HG02623 (cell line): ENCODE data around the gene EPN3.

Experiments used
- ATAC-seq: cut with Tn5 transposase; IDR thresholded peaks from one replicate; pipeline ENCODE4 v1.9.1; 2021; ENCODE audit warnings: moderate library complexity; ENCODE audit not compliant: unreplicated experiment

The EPN3 gene

DNA sequence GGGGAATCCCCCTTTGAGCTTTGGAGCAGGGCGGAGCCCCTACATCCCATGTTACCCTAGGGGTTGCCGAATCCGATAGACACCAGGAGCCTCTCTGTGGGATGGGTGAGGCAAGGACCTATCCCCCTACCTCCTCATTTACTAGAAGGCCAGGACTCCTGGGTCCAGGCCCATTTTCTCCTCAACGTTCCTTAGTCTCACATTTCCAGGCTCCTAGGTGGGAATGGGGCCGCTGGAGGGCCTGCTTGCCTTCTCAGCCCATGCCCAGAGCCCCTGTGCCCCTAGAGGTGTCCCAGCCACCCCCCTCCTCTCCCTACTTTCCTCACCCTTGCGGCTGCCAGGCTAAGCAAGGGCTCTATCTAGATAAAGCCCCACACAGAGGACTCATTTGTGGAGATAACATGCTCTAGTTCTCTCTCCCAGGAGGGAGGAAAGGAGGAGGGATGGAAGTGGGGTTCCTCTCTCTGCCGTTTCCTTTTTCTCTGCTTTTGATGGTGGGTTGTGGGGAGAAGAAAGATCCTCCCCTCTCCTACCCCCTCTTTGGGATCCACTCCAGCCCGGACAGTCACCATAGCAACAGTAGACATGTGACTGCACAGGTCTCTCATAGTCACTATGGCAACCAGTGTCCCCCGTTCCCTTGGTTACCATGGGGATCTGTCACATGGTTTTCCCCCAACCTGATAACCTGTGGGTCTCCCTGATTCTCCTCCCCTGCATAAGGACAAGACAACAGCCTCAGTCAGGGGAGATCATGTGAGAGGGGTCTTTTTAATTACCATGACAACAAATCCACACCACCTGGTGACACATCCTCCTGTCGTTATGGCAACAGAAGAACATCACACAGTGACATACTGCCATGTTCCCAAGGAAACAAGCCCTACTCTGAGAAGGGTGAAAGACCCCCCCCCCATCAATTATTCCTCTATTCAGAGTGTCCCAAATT is 33.1 kb downstream of the EPN3 start:
- no peak for ATAC-seq

DNA sequence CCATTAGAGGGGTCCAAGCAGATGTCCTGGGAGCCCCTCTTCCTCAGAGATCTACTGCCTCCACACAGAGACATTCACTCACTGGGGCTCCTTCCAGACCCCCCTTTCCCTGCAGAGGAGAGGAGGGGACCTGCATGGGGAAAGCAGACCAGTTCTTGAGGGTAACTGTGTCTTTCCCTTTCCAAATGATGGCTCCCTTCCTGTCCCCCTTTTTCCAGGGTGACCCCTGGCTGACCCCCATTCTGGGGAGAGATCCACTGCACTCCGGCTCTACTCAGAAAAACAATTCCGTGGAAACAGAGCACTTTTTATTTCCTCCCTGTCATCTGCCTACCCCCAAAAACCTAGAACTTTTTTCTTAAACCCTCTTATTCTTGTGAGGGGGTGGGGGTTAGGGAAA is 34.4 kb downstream of the EPN3 start:
- ATAC-seq: no peak

GRCh38 chr17:50568659-50569058 is 36.1 kb downstream of the EPN3 start:
- no peak for ATAC-seq

GRCh38 chr17:50569592-50569991 is 37.1 kb downstream of the EPN3 start:
- no peak for ATAC-seq

DNA sequence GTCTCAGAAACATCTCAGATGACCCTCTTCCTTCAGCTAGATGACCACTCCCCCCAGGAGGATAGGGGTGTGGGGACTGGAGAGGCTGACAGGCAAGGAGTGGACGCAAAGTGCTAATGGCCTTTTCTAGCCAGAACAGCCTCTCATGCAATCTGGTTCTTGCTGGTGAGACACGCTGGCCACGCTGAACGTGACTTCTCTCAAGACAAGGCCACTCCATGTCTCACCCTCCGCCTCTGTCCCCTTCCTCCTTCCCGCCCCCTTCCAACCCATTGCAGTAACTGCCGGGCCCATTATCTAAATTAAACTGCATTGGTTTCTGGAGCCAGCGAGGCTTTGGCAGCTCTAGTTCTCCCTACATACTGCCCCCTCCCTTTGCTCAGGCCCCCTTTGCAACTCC is 37.5 kb downstream of the EPN3 start:
- ATAC-seq: no peak

GRCh38 chr17:50570528-50570927 is 38.0 kb downstream of the EPN3 start:
- no peak for ATAC-seq

DNA sequence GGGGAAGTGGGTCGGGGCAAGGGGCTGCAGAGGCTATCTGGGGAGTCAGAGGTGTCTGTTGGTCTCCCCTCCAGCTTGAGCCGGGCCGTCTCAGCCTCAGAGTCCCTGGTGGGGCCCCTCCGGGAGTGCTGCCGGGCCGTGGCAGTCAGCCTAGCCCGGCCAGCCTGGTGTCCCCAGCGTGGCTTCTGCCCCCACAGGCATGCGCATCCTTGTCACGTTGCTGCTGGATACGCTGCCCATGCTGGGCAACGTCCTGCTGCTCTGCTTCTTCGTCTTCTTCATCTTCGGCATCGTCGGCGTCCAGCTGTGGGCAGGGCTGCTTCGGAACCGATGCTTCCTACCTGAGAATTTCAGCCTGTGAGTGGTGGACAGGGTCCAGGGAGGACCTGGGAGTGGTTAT is 39.1 kb downstream of the EPN3 start:
- ATAC-seq: no peak

DNA sequence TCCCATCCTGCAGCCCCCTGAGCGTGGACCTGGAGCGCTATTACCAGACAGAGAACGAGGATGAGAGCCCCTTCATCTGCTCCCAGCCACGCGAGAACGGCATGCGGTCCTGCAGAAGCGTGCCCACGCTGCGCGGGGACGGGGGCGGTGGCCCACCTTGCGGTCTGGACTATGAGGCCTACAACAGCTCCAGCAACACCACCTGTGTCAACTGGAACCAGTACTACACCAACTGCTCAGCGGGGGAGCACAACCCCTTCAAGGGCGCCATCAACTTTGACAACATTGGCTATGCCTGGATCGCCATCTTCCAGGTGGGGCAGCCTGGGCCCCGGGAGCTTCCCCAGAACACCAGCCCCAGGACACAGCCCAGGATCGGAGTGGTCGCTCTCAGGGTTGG is 40.0 kb downstream of the EPN3 start:
- no peak for ATAC-seq

- ATAC-seq: no peak
Measured at GRCh38 chr17:50573866-50574611, 41.5 kb downstream of the EPN3 start.

DNA sequence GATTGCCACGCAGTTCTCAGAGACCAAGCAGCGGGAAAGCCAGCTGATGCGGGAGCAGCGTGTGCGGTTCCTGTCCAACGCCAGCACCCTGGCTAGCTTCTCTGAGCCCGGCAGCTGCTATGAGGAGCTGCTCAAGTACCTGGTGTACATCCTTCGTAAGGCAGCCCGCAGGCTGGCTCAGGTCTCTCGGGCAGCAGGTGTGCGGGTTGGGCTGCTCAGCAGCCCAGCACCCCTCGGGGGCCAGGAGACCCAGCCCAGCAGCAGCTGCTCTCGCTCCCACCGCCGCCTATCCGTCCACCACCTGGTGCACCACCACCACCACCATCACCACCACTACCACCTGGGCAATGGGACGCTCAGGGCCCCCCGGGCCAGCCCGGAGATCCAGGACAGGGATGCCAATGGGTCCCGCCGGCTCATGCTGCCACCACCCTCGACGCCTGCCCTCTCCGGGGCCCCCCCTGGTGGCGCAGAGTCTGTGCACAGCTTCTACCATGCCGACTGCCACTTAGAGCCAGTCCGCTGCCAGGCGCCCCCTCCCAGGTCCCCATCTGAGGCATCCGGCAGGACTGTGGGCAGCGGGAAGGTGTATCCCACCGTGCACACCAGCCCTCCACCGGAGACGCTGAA is 43.2 kb downstream of the EPN3 start:
- ATAC-seq: no peak

DNA sequence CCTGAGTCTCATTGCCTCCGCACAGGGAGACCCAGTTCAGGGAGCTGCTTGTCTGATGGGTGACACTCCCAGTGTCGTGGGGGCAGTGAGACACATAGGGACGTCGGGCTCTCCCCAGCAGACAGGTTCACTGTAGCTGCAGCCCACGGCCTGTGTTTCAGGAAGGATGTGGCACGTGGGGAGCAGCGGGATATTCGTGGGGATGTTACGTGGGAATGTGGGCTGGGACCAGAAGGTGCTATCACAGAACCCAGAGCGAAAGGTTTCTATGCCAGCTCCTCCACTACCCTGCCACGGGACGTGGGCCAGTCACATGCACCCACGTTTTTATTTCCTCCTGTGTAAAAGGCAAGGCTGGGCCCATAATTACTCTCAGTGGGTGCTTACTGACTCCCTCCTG is 44.3 kb downstream of the EPN3 start:
- no peak for ATAC-seq

GRCh38 chr17:50577451-50577954 is 45.0 kb downstream of the EPN3 start:
- no peak for ATAC-seq

GRCh38 chr17:50578173-50578572 is 45.6 kb downstream of the EPN3 start:
- ATAC-seq: no peak

DNA sequence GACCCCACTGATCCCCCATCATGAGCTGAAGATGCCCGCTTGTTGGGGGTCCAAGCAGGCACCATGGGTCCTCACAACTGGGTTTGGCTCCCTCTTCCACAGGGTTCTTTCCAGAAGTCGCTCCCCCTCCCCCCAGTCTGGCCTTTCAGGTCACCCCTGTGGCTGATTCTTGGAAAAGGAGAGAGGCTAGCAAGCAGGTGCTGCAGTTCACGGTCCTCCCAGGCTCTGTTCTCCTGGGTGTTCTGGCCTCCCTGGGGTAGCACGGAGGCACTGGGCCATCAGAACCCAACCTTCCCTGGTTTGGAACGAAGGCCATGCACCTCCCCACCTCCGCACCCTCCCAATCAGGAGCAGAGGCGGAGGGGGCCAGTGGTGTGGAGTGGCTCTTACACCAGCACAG is 46.9 kb downstream of the EPN3 start:
- ATAC-seq: no peak

- no peak for ATAC-seq
Measured at GRCh38 chr17:50580646-50581045, 48.1 kb downstream of the EPN3 start.

DNA sequence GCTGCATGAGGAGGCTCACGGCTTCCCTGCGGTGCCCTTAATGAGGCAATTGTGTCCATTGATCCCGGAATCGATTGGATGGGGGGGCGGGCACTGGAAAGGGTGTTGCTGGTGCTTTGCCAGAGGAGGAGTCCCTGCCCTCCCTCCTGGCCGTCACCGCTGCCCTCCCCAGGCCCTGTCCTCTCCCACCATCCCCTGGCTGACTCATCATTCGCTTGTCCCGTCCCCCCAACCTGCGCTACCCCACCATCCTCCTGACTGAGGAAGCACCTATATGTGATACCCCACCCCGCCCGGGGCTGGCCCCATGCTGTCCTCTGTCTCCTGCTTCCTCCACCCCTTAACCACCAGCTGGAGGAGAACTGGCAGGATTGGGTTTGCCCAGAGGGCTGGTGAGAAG is 48.8 kb downstream of the EPN3 start:
- no peak for ATAC-seq

- no peak for ATAC-seq
Measured at GRCh38 chr17:50582741-50583140, 50.2 kb downstream of the EPN3 start.

DNA sequence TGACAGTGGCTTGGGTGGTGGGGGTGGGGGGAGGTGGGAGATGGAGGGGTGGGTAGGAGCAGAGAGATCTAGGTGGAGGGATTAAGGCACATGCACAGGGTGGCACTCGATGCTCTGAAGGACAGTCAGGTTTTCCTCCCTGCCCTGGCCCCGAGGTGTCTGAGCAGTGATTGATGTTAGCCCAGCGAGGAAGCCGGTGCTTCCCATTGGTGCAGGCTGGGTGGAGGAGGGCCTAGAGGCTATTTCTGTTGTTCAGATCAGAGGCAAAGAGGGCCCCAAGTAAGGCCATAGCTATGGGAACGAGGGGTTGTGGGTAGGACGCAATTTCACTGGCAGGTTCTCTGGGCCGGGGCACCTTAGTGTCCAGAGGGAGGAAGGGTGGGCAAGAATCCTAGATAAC is 51.1 kb downstream of the EPN3 start:
- ATAC-seq: no peak

DNA sequence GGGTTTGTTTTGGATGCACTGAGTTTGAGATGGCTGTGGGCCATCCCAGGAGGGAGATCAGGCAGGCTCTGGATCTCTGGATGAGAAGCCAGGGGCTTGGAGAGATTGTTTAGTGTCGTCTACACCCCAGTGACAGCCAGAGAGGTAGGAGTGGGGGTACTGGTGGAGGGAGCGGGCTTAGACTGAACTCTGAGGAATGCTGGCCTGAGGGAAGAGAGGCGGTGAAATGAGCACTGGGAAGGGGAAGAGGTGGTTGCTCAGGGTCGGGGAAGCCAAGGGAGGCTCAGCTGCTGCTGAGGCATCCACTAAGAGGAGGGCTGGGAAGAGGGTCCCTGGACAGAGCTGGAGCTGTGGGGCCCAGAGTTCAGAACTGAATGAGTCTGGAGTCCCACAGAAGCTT is 51.6 kb downstream of the EPN3 start:
- ATAC-seq: no peak

GRCh38 chr17:50584749-50585148 is 52.2 kb downstream of the EPN3 start:
- ATAC-seq: no peak

DNA sequence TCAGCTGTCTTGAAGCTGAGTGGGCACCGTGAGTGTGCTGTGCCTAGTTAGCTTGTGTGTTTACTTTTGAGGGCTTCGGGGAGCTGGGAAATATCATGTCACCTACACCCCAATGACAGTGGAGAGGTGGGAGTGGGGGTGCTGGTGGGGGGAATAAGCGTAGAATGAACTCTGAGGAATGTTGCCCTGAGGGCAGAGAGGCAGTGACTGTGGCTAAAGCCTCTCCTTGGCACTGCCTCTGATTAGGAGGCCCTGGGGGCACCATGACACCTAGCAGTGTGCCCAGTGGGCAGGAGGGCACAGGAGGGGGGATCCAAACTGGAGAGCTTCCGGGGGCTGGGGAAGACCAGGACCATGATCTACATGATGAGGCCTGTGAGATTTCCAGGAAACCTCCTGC is 52.8 kb downstream of the EPN3 start:
- no peak for ATAC-seq

GRCh38 chr17:50585891-50586290 is 53.4 kb downstream of the EPN3 start:
- no peak for ATAC-seq
